ENCODE data around the gene UBE2I.

UBE2I gene

DNA sequence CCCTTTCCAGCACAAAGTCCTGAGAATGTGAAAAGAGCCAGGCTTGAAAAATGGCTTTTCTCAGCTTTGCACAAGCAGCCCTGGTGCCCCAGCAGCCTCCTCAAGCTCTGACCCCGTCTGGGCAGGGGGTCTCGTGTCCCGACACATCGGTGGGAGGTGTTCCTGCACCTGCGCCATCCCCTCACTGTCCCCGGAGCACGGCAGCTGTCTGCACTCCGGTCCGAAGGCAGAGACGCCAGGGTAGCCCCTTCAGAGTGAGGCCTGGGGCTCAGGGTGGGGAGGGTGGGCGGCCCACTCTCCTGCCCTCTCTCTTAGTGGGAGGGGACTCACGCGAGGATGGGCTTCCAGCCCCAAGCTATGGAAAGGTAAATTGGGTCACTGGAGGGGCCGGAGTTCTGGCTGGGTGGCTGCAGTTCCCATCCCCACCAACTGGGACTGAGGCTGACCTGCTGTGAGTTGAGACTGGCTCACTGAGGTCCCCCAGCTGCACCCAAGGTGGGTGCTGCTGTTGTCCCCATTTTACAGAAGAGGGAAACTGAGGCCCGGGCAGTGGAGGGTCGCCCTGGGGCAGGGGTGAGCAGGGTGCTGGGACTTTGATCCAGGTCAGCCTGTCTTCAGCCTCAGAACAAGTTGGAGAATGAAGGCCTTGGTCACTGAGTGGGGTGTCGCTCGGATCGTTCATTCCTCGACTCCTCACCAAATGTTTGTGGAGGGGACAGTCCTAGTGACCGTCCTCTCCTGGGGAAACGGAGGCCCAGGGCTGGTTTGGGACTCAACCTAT is 21.7 kb downstream of the UBE2I start:
- DNase-seq: no peak

GRCh38 chr16:1331712-1332617 is 22.5 kb downstream of the UBE2I start:
- DNase-seq: no peak

DNA sequence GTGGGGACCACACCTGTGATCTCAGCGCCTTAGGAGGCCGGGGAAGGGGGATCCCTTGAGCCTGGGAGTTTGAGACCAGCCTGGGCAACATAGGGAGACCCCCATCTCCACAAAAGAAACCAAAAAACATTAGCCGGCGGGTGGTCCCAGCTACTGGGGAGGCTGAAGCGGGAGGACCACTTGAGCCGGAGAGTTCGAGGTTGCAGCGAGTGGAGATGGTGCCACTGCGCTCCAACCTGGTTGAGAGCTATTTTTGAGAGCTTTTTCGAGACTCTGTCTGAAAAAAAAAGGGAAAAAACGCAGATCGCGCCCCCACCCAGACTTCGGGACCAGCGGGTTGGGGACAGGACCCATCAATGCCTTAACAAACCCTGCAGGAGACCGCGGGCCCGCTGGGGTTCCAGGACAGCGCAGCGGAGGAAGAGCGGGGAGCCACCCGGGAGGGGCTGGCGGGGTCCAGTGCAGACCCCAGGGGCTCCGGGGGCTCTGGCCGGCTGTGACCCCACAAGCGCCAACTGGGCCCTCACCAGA is 23.2 kb downstream of the UBE2I start:
- DNase-seq: no peak

GRCh38 chr16:1333149-1333812 is 23.8 kb downstream of the UBE2I start, which contains the start of gene BAIAP3:
Gene BAIAP3, plus strand, starts transcription at chr16:1333645. Its CDS starts 4,905 bp downstream, at chr16:1338550.
- peak; percentile 20 for DNase-seq

GRCh38 chr16:1333854-1334700 is 24.6 kb downstream of the UBE2I start:
- no peak for DNase-seq

- DNase-seq: no peak
These were observed 25.3 kb downstream of the UBE2I start for GRCh38 chr16:1334739-1335138.

DNA sequence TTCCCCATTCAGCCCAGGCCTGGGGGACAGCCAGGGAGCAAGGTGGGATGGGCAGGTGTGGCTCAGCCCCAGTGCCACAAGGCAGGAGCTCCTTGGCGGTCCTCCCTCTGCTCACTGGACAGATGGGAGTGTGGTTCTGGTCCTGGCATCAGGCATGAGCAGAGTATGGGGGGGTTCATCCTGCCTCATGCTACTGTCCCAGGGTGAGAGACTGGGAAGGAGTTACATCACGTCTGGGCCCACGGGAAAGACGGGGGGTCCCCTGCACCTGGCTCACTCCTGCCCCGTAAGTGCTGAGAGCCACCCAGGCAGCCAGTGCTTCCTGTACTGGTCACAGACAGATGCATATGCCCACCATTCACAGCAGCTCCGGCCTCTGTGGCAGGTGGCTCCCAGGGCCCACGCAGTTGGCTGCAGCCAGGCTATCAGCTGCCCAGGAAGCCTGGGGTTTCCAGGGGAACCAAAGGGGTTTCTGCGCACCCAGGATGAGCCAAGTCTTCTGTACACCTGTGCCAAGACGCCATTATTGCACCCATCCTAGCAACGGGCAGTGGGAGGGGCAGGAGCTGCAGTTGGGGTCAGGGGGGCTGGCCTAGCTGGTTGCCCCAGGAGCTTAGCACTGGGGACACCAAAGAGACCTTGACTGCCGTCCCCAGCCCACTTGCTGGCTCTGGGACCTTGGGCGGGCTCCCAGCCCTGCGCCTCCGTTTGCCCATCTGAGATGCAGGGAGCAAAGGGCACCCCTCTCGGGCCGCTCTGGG is 26.0 kb downstream of the UBE2I start:
- DNase-seq: no peak

DNA sequence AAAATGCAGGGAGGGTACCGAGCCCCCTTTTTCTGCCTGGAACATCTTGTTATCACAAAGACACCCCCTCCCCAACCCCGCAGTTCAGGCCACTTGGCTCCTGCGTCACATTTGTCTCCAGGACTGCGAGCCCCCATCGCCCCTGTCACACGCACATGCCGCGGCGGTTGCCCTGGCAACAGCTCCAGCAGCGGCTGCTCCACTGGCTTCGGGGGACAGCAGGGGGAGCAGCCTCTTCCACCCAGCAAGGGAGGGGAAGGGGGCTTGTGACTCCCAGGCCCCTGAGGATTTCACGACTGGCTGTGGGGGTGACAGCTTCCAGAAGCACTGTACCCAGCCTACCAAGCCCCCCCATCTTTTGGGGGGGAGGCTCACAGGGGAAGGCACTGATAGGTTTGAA is 26.6 kb downstream of the UBE2I start:
- DNase-seq: no peak

DNA sequence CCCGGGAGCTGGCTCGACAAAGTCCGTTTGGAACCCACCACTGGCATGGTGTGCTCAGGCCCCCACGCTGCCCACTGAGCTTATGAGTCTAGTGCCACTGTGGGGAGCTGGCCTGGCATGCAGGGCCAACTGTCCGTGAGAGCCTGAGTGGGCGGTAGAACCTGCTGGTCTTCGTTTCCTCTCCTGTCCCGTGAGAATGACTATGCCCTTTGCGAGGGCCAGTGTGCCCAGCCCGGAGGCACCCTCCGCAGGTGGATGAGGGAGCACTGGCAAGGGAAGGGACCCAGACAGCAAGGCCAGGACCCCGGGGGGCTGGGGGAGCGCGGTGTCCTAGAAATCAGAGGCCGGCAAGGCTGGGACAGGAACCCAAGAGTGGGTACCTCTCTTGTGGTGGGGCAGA is 27.2 kb downstream of the UBE2I start:
- DNase-seq: no peak

DNA sequence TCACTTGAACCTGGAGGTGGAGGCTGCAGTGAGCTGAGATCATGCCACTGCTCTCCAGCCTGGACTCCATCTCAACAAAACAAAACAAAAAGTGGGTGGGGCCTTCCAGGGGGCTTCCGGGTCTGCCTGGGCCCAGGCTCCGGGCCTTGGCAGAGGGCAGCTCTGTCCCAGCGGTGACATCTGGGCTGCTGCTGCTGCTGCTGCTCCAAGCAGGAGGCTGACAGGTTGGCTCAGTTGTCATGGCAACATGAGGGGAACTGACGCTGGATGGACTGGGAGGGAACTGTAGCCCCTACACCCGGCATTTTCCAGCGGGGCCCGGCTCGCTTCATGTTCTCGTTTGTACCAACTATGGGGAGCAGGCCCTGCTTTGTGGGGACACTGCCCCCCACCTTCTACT is 28.1 kb downstream of the UBE2I start:
- DNase-seq: no peak

DNA sequence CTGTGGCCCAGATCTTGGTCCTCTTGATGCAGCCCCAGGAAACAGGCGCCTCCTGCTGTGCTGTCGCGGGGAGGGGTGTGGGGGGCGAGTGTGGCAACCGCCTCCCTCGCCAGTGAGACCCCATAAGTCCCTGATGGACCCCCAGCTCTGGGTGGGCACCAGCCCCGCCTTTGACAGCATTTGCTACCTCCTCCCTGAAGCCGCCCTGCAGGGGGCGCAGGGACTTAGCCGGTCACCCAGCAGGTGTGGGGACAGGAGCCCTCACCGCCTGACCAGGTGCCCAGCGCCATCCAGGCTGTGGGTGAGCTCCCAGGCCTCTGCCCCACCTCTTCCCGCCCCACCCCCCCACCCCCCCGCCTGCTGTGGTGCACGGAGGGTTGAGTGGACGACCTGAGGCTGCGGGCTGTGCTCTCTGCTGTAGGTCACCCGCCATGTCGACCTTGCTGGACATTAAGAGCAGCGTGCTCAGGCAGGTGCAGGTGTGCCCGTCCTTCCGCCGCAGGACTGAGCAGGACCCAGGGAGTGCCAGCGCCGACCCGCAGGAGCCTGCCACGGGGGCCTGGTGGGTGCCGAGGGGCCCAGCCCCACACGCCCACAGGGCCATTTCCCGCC is 28.8 kb downstream of the UBE2I start:
- peak; percentile 12 for DNase-seq

- DNase-seq: no peak
These were observed 29.6 kb downstream of the UBE2I start for GRCh38 chr16:1338855-1339675.

- no peak for DNase-seq
These were observed 31.5 kb downstream of the UBE2I start for GRCh38 chr16:1340730-1341494.

DNA sequence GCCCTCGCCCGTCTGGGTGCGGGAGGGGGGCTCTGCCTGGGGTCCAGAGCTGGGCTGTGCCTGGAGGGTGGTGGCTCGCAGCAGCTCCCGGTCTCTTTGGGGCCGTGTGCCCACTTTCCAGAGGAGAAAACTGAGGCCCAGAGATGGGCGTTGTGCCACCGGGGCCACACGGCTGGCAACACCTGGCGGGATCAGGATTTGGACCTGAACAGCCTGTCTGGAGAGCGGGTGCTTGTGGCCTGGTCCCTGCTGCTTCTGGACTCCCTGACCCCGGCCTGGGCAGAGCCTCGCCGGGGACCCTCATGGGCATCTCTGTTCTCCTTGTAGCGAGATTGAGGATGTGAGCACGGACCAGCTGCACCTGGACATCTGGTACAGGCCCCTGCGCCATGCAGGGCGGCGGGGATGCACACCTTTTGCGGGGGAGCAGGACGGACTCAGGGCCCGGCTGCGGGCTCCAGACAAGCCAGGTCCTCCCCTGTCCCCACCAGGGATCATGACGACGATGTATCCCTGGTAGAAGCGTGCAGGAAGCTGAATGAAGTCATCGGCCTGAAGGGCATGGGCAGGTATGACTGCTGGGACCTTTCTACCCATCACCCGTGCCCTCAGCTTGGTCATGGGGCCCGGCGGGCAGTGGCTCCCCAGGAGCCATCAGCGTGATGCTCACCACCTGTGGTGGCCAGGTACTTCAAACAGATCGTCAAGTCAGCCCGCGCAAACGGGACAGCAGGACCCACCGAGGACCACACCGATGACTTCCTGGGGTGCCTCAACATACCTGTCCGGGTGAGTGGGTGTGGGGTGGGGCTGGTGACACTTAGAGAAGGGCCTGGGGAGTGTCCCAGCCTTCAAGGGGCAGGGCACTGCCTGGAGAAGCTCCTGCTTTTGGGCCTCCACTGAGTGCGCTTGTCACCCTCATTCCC is 32.3 kb downstream of the UBE2I start:
- DNase-seq: no peak

GRCh38 chr16:1342526-1343427 is 33.3 kb downstream of the UBE2I start:
- DNase-seq: peak; percentile 93

GRCh38 chr16:1343428-1344242 is 34.2 kb downstream of the UBE2I start:
- DNase-seq: no peak
